GM12878 (cell line): ENCODE data around the gene CDH1. TPM values are rescaled to one million over a fixed set of nuclear protein-coding genes. Genes with fewer than 3 reads are reported as not detected.
"Not testable (repeated sequence)": the region's sequence is repeated elsewhere in the genome, so short reads cannot be mapped to it uniquely, and the experiment has no call there.

Source experiments
- ATAC-seq: fragments of 200-7000 bp; cut with Tn5 transposase; 3 replicates; pipeline ENCODE4 v1.9.1; 2020; ENCODE audit warnings: mild to moderate bottlenecking, moderate library complexity
- BruUV-seq: library from RNA; stranded (reverse); fragments of 400-500 nt; replicated peaks from 2 replicates; lab custom pipeline; 2021; lab: Mats Ljungman, UMichigan
- CTCF ChIA-PET: fragments of 300-600 bp; sonication (Branson Sonifier 250); formaldehyde crosslinking; extraction: SDS; loops from one replicate; lab custom pipeline; 2021; ENCODE audit warnings: inconsistent platforms; lab: Yijun Ruan, JAX
- POLR2A ChIA-PET: fragments of 350-600 bp; formaldehyde crosslinking; extraction: SDS; loops from one replicate; lab custom pipeline; 2021; ENCODE audit warnings: inconsistent platforms; lab: Charles Lee
- RAD21 ChIA-PET: fragments of 300-600 bp; sonication (Branson Sonifier 250); formaldehyde crosslinking; loops from one replicate; lab custom pipeline; 2023; ENCODE audit warnings: antibody characterized with exemption; ENCODE audit not compliant: unreplicated experiment; lab: Charles Lee
- SMC1A ChIA-PET: fragments of 300-600 bp; sonication (Branson Sonifier 250); formaldehyde crosslinking; loops from one replicate; lab custom pipeline; 2023; ENCODE audit not compliant: unreplicated experiment, uncharacterized antibody; lab: Charles Lee
- DNase-seq: peaks from one replicate; pipeline ENCODE4 v3.0.0-alpha.2; 2011; ENCODE audit warnings: low read depth, low spot score
- FAIRE-seq: peaks from 3 replicates; lab custom pipeline; 2011; peaks lifted over from hg19 to GRCh38; lab: Jason Lieb, UNC
- H2AFZ ChIP-seq: 2 replicates; pipeline ENCODE4 v1.6.0; 2011; ENCODE audit warnings: low read depth, low read length, control low read depth; ENCODE audit not compliant: control insufficient read depth
- H3K27ac ChIP-seq: 2 replicates; pipeline ENCODE4 v1.5.1; 2011; ENCODE audit warnings: control low read depth; ENCODE audit not compliant: control insufficient read depth, insufficient read depth
- H3K27me3 ChIP-seq, 2 experiments: replicated peaks in 1 of 2; 2 replicates each; pipeline versions ENCODE4 v1.6.0 to v1.6.1; 2011; ENCODE audit warnings: low read length in 1 of 2; ENCODE audit not compliant: control insufficient read depth in 2 of 2, insufficient read depth in 2 of 2
- H3K36me3 ChIP-seq, 2 experiments: 2 replicates each; pipeline ENCODE4 v1.5.1; 2011; ENCODE audit warnings: low read length in 1 of 2; ENCODE audit not compliant: control insufficient read depth in 2 of 2, insufficient read depth in 2 of 2
- H3K4me1 ChIP-seq: 2 replicates; pipeline ENCODE4 v1.6.1; 2011; ENCODE audit warnings: mild to moderate bottlenecking, low read length, moderate library complexity, mixed read lengths; ENCODE audit not compliant: control insufficient read depth, insufficient read depth
- H3K4me2 ChIP-seq: 2 replicates; pipeline ENCODE4 v1.6.0; 2011; ENCODE audit warnings: control low read depth; ENCODE audit not compliant: control insufficient read depth, insufficient read depth
- H3K4me3 ChIP-seq: fragments of 200-600 bp; sonication (generic); 2 replicates; pipeline ENCODE4 v1.5.1; 2016
- H3K79me2 ChIP-seq: 2 replicates; pipeline ENCODE4 v1.6.0; 2011; ENCODE audit warnings: low read length; ENCODE audit not compliant: control insufficient read depth, insufficient read depth
- H3K9ac ChIP-seq: 2 replicates; pipeline ENCODE4 v1.8.0; 2011; ENCODE audit warnings: low read length, control low read depth, mixed read lengths; ENCODE audit not compliant: control insufficient read depth, insufficient read depth
- H3K9me3 ChIP-seq: replicated peaks from 3 replicates; pipeline ENCODE4 v1.5.1; 2011; ENCODE audit warnings: mild to moderate bottlenecking, low read length; ENCODE audit not compliant: control insufficient read depth, insufficient read depth
- H4K20me1 ChIP-seq: 2 replicates; pipeline ENCODE4 v1.6.0; 2011; ENCODE audit not compliant: control insufficient read depth, insufficient read depth
- NR2F1 ChIP-seq: fragments of 450-650 bp; conservative IDR thresholded peaks from 2 replicates; pipeline ENCODE4 v1.6.1; 2017; ENCODE audit warnings: mild to moderate bottlenecking
- RELA ChIP-seq: fragments of 450-650 bp; IDR thresholded peaks from 2 replicates; pipeline ENCODE4 v1.8.0; 2014; ENCODE audit warnings: borderline replicate concordance; ENCODE audit not compliant: partially characterized antibody
- RFX5 ChIP-seq: IDR thresholded peaks from 2 replicates; pipeline ENCODE4 v1.6.1; 2011; ENCODE audit warnings: low read depth, low read length, improper control_type of control experiment
- SIX5 ChIP-seq: IDR thresholded peaks from 2 replicates; pipeline ENCODE4 v1.6.1; 2011; ENCODE audit warnings: mild to moderate bottlenecking, low read depth, low read length, moderate library complexity; ENCODE audit not compliant: severe bottlenecking
- SREBF1 ChIP-seq: IDR thresholded peaks from 2 replicates; pipeline ENCODE4 v1.6.1; 2012; ENCODE audit warnings: mild to moderate bottlenecking, low read length
- ZNF24 ChIP-seq: fragments of 450-650 bp; IDR thresholded peaks from 2 replicates; pipeline ENCODE4 v1.6.1; 2017; ENCODE audit warnings: antibody characterized with exemption, mild to moderate bottlenecking
- WGBS: methylation state at CpG from one replicate; pipeline ENCODE4 v1.1.6; 2016; ENCODE audit warnings: low lambda C conversion rate; ENCODE audit not compliant: insufficient replicate concordance, insufficient coverage; ENCODE audit errors: missing lambda C conversion rate; 5-methylcytosine and 5-hydroxymethylcytosine counted together
- in situ Hi-C: fragments of 300-500 bp; cut with MboI; formaldehyde crosslinking; loops from 9 replicates; pipeline ENCODE4 v1.14.3; 2018; ENCODE audit warnings: mixed read lengths
- intact Hi-C: fragments of 100-400 bp; cut with micrococcal nuclease; formaldehyde crosslinking; loops from one replicate; pipeline ENCODE4 v1.14.2; 2022; ENCODE audit not compliant: unreplicated experiment
- polyA plus RNA-seq, 11 experiments: library from polyadenylated mRNA; depleted of rRNA in 4 of 11; unstranded in 6 of 11; stranded (reverse) in 5 of 11; fragments of >200 nt; fragmentation: Nextera tagmentation in 4 of 11; fragmentation: Illumina TruSeq in 1 of 11; extraction: Ambion mirVana in 4 of 11; extraction: Trizol in 1 of 11; gene quantifications; 1 replicate in 1 of 11; 2 replicates in 10 of 11; pipeline versions ENCODE4 v1.2.1 to v1.2.3, GENCODE V29; 2011 to 2016; ENCODE audit warnings: inconsistent platforms in 2 of 11, missing spikeins in 2 of 11, low read depth in 1 of 11
- total RNA-seq, 4 experiments: library from RNA; depleted of rRNA in 3 of 4; stranded (reverse); fragments of >200 nt in 3 of 4; fragmentation: Illumina TruSeq in 1 of 4; extraction: Trizol in 1 of 4; gene quantifications; 2 replicates each; pipeline versions ENCODE4 v1.2.1 to v1.2.3, GENCODE V29; 2013 to 2021
- TF ChIP-seq, protein P1 (sequence below): fragments of 450-650 bp; IDR thresholded peaks from 2 replicates; pipeline ENCODE4 v1.6.1; 2016; ENCODE audit warnings: mild to moderate bottlenecking

Gene CDH1
- total and polyA plus RNA-seq, 10 of the 15 experiments (the other 5 are each of a cell fraction or from before 2014, with no cell fraction given) = 2.2 to 30.6 (median 17.7) TPM

- Histone ChIP-seq H2AFZ (no peak overlapping the region), H3K4me1 (peaks cover 7% of the 10 kb centered on the region), H3K9me3 (no peaks in the 10 kb centered on the region; the same call in 2 of the 3 replicates), H3K4me2 (no peak overlapping the region), H3K9ac (no peak overlapping the region), H3K79me2 (no peaks in the 10 kb centered on the region), H4K20me1 (no peaks in the 10 kb centered on the region), H3K27me3 (no peaks in the 10 kb centered on the region), H3K27ac (no peak overlapping the region), H3K36me3 (no peaks in the 10 kb centered on the region), H3K4me3 (no peak overlapping the region)
- POLR2A ChIA-PET = no interaction called here
- no peak for TF ChIP-seq SIX5
- TF ChIP-seq RELA = no peak
- TF ChIP-seq, protein P1, sequence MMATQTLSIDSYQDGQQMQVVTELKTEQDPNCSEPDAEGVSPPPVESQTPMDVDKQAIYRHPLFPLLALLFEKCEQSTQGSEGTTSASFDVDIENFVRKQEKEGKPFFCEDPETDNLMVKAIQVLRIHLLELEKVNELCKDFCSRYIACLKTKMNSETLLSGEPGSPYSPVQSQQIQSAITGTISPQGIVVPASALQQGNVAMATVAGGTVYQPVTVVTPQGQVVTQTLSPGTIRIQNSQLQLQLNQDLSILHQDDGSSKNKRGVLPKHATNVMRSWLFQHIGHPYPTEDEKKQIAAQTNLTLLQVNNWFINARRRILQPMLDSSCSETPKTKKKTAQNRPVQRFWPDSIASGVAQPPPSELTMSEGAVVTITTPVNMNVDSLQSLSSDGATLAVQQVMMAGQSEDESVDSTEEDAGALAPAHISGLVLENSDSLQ = no peak
- ATAC-seq = no peak
- no TSS peak for BruUV-seq
- WGBS = 53% methylated on average over 6 of the region's 6 CpGs
- intact Hi-C loops = no loop called here
- RAD21 ChIA-PET = interaction anchor here (1.3 to 4.0 kb wide), 3 partner anchors 44 to 88 kb away, joined by 3 to 20 read pairs (median 3); no protein-coding TSS in a partner anchor
- DNase-seq = no peak
- FAIRE-seq = no peak
- SMC1A ChIA-PET = interaction anchor here (1.4 to 2.4 kb wide), 3 partner anchors 39 to 85 kb away, joined by 3 to 7 read pairs (median 3); no protein-coding TSS in a partner anchor
- in situ Hi-C loops = no loop called here
- CTCF ChIA-PET = interaction anchor here (1.2 kb wide), 1 partner anchor 87 kb away, joined by 8 read pairs; no protein-coding TSS in a partner anchor
Observed at GRCh38 chr16:68713361-68713760, 23.7 kb upstream of the CDH1 start.

- TF ChIP-seq RFX5 = no peak
- no peak for TF ChIP-seq ZNF24
- TF ChIP-seq NR2F1 = 0 out of 2 replicates have a peak, but pooled peaks have one; percentile 28
- no peak for TF ChIP-seq SREBF1
- Histone ChIP-seq H3K27me3 (no peaks in the 10 kb centered on the region), H3K4me3 (no peak overlapping the region), H3K36me3 (no peaks in the 10 kb centered on the region), H3K9ac (no peak overlapping the region), H3K79me2 (no peaks in the 10 kb centered on the region), H3K27ac (no peak overlapping the region), H2AFZ (no peak overlapping the region), H3K9me3 (no peaks in the 10 kb centered on the region; the same call in 2 of the 3 replicates), H3K4me2 (no peak overlapping the region), H4K20me1 (no peaks in the 10 kb centered on the region), H3K4me1 (peaks cover 16% of the 10 kb centered on the region)
- RAD21 ChIA-PET = no interaction called here
- intact Hi-C loops (no loop called here), in situ Hi-C loops (no loop called here)
- CTCF ChIA-PET = interaction anchor here (0.6 to 1.4 kb wide), 3 partner anchors 11 to 30 kb away, joined by 3 to 4 read pairs (median 3); no protein-coding TSS in a partner anchor
- DNase-seq = no peak
- BruUV-seq = no TSS peak
- WGBS = 65% methylated on average over 5 of the region's 5 CpGs
- SMC1A ChIA-PET = interaction anchor here (1.4 kb wide), 1 partner anchor 41 kb away, joined by 3 read pairs; no protein-coding TSS in a partner anchor
- POLR2A ChIA-PET = interaction anchor here (0.7 kb wide), 1 partner anchor 8 kb away, joined by 4 read pairs; no protein-coding TSS in a partner anchor
- ATAC-seq = no peak
- no peak for FAIRE-seq
Observed at GRCh38 chr16:68715471-68715870, 21.6 kb upstream of the CDH1 start.

GRCh38 chr16:68716516-68716915 lies 20.6 kb upstream of the CDH1 start:
- H2AFZ ChIP-seq, intact Hi-C loops, ATAC-seq, H3K36me3 ChIP-seq, H3K27me3 ChIP-seq, H3K9ac ChIP-seq, FAIRE-seq, DNase-seq, H3K9me3 ChIP-seq, H3K79me2 ChIP-seq, H3K4me2 ChIP-seq, H4K20me1 ChIP-seq, H3K4me3 ChIP-seq, H3K27ac ChIP-seq, BruUV-seq, in situ Hi-C loops: not testable (repeated sequence)
- WGBS = 47% methylated on average over 4 of the region's 4 CpGs
- POLR2A ChIA-PET = interaction anchor here (0.6 kb wide), 2 partner anchors 42 to 54 kb away, joined by 4 to 5 read pairs; no protein-coding TSS in a partner anchor
- H3K4me1 ChIP-seq = peaks cover 19% of the 10 kb centered on the region
- CTCF ChIA-PET = interaction anchor here (0.6 to 0.9 kb wide), 3 partner anchors 10 to 195 kb away, joined by 3 read pairs; no protein-coding TSS in a partner anchor
- SMC1A ChIA-PET = interaction anchor here (1.1 to 1.4 kb wide), 2 partner anchors 13 to 44 kb away, joined by 4 read pairs; no protein-coding TSS in a partner anchor
- RAD21 ChIA-PET = interaction anchor here (0.6 kb wide), 1 partner anchor 407 kb away, joined by 4 read pairs; no protein-coding TSS in a partner anchor
